HG03575 (cell line): ENCODE data around the gene MMP10.

Source experiments
- ATAC-seq: cut with Tn5 transposase; IDR thresholded peaks from one replicate; pipeline ENCODE4 v1.9.1; 2021; ENCODE audit not compliant: unreplicated experiment, insufficient number of reproducible peaks, low FRiP score; ENCODE audit errors: extremely low read depth

Gene MMP10

GRCh38 chr11:102788334-102788995 lies 8.0 kb upstream of the MMP10 start:
- no peak for ATAC-seq

- ATAC-seq: no peak
Observed at GRCh38 chr11:102784380-102784779, 4.0 kb upstream of the MMP10 start.

GRCh38 chr11:102783720-102784119 lies 3.3 kb upstream of the MMP10 start:
- no peak for ATAC-seq

GRCh38 chr11:102783016-102783415 lies 2.6 kb upstream of the MMP10 start:
- ATAC-seq: no peak

GRCh38 chr11:102781676-102782075 lies 1.2 kb upstream of the MMP10 start:
- ATAC-seq: no peak

- no peak for ATAC-seq
Observed at GRCh38 chr11:102776454-102776853, 4.0 kb downstream of the MMP10 start.

- ATAC-seq: no peak
Observed at GRCh38 chr11:102773386-102773785, 7.0 kb downstream of the MMP10 start.

- no peak for ATAC-seq
Observed at GRCh38 chr11:102771351-102771750, 9.1 kb downstream of the MMP10 start.

- no peak for ATAC-seq
Observed at GRCh38 chr11:102770191-102770590, 10.2 kb downstream of the MMP10 start.

- no peak for ATAC-seq
Observed at GRCh38 chr11:102767800-102768199, 12.6 kb downstream of the MMP10 start.

- ATAC-seq: no peak
Observed at GRCh38 chr11:102763440-102763839, 17.0 kb downstream of the MMP10 start.

GRCh38 chr11:102762361-102762767 lies 18.1 kb downstream of the MMP10 start:
- no peak for ATAC-seq

GRCh38 chr11:102761646-102762238 lies 18.7 kb downstream of the MMP10 start:
- ATAC-seq: no peak

GRCh38 chr11:102760344-102761035 lies 19.9 kb downstream of the MMP10 start:
- ATAC-seq: no peak

GRCh38 chr11:102757823-102758549 lies 22.4 kb downstream of the MMP10 start:
- no peak for ATAC-seq

- ATAC-seq: no peak
Observed at GRCh38 chr11:102753267-102753666, 27.2 kb downstream of the MMP10 start.

- ATAC-seq: no peak
Observed at GRCh38 chr11:102751673-102752072, 28.8 kb downstream of the MMP10 start.

- ATAC-seq: no peak
Observed at GRCh38 chr11:102749101-102749722, 31.2 kb downstream of the MMP10 start.
